ENCODE results near the gene TRIM65. TPM values are rescaled to one million over a fixed set of nuclear protein-coding genes. Genes with fewer than 3 reads are reported as not detected.

TRIM65 gene
- total and polyA plus RNA-seq, 2 experiments from 2014 or later, result 12.5 to 16.8 TPM

DNA sequence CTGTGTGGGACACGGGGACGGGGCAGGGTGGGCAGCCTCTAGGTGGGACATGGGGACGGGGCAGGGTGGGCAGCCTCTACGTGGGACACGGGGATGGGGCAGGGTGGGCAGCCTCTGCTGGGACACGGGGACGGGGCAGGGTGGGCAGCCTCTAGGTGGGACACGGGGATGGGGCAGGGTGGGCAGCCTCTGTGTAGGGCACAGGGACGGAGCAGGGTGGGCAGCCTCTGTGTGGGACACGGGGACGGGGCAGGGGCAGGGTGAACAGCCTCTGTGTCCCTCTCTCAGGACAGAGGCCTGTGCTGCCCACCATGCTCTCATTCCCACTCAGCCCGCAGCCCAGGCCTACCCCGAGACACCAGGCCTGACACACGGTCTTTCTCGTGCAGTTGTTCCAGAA, 24.8 kb upstream of the TRIM65 start:
- DNase-seq (ENCODE audit: low spot score), result no peak
- Histone ChIP-seq H3K4me3 (no peak overlapping the region), H3K27me3 (no peaks in the 10 kb centered on the region), H4K20me1 (ENCODE audit: insufficient read depth, poor library complexity, severe bottlenecking) (no peaks in the 10 kb centered on the region), H3K27ac (no peak overlapping the region), H3K9me2 (replicated peaks; ENCODE audit: insufficient read depth) (no peaks in the 10 kb centered on the region), H3K36me3 (replicated peaks; ENCODE audit: insufficient read depth, low read depth) (no peaks in the 10 kb centered on the region), H3K79me2 (no peaks in the 10 kb centered on the region), H3K4me2 (no peak overlapping the region), H3K4me1 (ENCODE audit: insufficient read depth) (no peaks in the 10 kb centered on the region), H3K9me3 (ENCODE audit: low read depth) (no peaks in the 10 kb centered on the region), H2AFZ (no peak overlapping the region)
- 91% methylated on average over 5 of the region's 15 CpGs for WGBS (ENCODE audit: low lambda C conversion rate, missing lambda C conversion rate)
- TF ChIP-seq, protein P1, sequence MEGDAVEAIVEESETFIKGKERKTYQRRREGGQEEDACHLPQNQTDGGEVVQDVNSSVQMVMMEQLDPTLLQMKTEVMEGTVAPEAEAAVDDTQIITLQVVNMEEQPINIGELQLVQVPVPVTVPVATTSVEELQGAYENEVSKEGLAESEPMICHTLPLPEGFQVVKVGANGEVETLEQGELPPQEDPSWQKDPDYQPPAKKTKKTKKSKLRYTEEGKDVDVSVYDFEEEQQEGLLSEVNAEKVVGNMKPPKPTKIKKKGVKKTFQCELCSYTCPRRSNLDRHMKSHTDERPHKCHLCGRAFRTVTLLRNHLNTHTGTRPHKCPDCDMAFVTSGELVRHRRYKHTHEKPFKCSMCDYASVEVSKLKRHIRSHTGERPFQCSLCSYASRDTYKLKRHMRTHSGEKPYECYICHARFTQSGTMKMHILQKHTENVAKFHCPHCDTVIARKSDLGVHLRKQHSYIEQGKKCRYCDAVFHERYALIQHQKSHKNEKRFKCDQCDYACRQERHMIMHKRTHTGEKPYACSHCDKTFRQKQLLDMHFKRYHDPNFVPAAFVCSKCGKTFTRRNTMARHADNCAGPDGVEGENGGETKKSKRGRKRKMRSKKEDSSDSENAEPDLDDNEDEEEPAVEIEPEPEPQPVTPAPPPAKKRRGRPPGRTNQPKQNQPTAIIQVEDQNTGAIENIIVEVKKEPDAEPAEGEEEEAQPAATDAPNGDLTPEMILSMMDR (IDR thresholded peaks at IDR 0.05; ENCODE audit: poor library complexity), result no peak
- no peak for TF ChIP-seq EZH2 (IDR thresholded peaks at IDR 0.05; ENCODE audit: borderline replicate concordance)
- TF ChIP-seq EZH2phosphoT487 (IDR thresholded peaks at IDR 0.05; ENCODE audit: low read depth, severe bottlenecking, unreplicated experiment), result no peak

GRCh38 chr17:75920045-75920560, 23.4 kb upstream of the TRIM65 start:
- Histone ChIP-seq H3K4me3 (no peak overlapping the region), H3K9me3 (ENCODE audit: low read depth) (no peaks in the 10 kb centered on the region), H3K4me2 (no peak overlapping the region), H3K27ac (no peak overlapping the region), H3K9me2 (replicated peaks; ENCODE audit: insufficient read depth) (no peaks in the 10 kb centered on the region), H3K4me1 (ENCODE audit: insufficient read depth) (no peaks in the 10 kb centered on the region), H3K36me3 (replicated peaks; ENCODE audit: insufficient read depth, low read depth) (no peaks in the 10 kb centered on the region), H4K20me1 (ENCODE audit: insufficient read depth, poor library complexity, severe bottlenecking) (no peaks in the 10 kb centered on the region), H3K79me2 (no peaks in the 10 kb centered on the region), H3K27me3 (no peaks in the 10 kb centered on the region), H2AFZ (no peak overlapping the region)
- TF ChIP-seq EZH2 (IDR thresholded peaks at IDR 0.05; ENCODE audit: borderline replicate concordance), result no peak
- TF ChIP-seq EZH2phosphoT487 (IDR thresholded peaks at IDR 0.05; ENCODE audit: low read depth, severe bottlenecking, unreplicated experiment), result no peak
- DNase-seq (ENCODE audit: low spot score), result no peak
- 88% methylated on average over 11 of the region's 11 CpGs for WGBS (ENCODE audit: low lambda C conversion rate, missing lambda C conversion rate)

DNA sequence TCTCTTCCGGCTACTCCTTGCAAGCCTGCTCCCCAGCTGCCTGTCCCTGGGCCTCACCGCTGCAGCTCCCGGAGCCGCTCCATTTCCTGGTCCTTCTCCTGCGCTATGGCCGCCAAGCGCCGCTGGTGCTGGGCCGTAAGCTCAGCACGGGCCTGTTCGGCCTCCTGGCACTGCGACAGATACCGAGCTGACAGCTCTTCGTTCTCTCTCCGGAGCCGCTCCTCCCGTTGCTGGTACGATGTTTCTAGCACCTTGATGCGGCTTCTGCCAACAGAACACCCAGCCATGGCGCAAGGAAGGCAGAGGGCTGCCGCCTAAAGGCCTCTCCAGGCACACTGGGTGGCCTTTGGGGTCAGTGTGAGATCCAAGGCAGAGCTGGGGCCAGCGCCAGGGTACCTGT, 22.9 kb upstream of the TRIM65 start:
- Histone ChIP-seq H3K36me3 (replicated peaks; ENCODE audit: insufficient read depth, low read depth) (no peaks in the 10 kb centered on the region), H3K4me1 (ENCODE audit: insufficient read depth) (no peaks in the 10 kb centered on the region), H3K4me2 (no peak overlapping the region), H3K79me2 (no peaks in the 10 kb centered on the region), H3K27me3 (no peaks in the 10 kb centered on the region), H3K9me2 (replicated peaks; ENCODE audit: insufficient read depth) (no peaks in the 10 kb centered on the region), H3K4me3 (no peak overlapping the region), H2AFZ (no peak overlapping the region), H3K9me3 (ENCODE audit: low read depth) (no peaks in the 10 kb centered on the region), H3K27ac (no peak overlapping the region), H4K20me1 (ENCODE audit: insufficient read depth, poor library complexity, severe bottlenecking) (no peaks in the 10 kb centered on the region)
- TF ChIP-seq EZH2phosphoT487 (IDR thresholded peaks at IDR 0.05; ENCODE audit: low read depth, severe bottlenecking, unreplicated experiment), result no peak
- TF ChIP-seq, protein P1 (IDR thresholded peaks at IDR 0.05; ENCODE audit: poor library complexity), result no peak
- TF ChIP-seq EZH2 (IDR thresholded peaks at IDR 0.05; ENCODE audit: borderline replicate concordance), result no peak
- WGBS (ENCODE audit: low lambda C conversion rate, missing lambda C conversion rate), result 96% methylated on average over 22 of the region's 22 CpGs
- no peak for DNase-seq (ENCODE audit: low spot score)

DNA sequence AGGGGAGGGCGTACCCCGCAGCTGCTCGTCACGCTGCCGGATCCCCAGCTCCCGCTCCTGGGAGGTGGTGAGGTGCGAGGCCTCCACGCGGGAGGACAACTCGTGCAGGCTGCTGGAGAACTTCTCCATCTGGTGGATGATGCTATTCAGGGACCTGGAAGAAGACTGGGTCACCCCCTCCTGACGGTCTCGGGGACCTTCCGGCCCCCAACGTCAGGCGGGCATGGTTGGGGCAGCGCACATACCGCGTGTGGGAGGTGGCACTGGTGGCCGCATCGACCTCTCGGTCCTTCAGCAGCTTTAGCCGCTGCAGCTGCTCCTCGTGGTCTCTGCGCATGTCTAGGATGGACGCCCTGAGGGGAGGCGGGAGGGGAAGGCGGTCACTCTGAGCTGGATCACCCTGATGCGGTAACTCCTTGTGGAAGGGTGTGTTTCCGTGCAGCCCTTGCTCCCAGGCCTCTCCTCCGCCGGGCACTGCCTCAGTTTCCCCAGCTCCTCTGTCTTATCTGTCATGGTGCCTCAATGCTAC, 21.2 kb upstream of the TRIM65 start:
- no peaks in the 10 kb centered on the region for H3K9me3 ChIP-seq (ENCODE audit: low read depth)
- H2AFZ ChIP-seq, result no peak overlapping the region
- TF ChIP-seq, protein P1 (IDR thresholded peaks at IDR 0.05; ENCODE audit: poor library complexity), result no peak
- TF ChIP-seq EZH2phosphoT487 (IDR thresholded peaks at IDR 0.05; ENCODE audit: low read depth, severe bottlenecking, unreplicated experiment) (no peak), EZH2 (IDR thresholded peaks at IDR 0.05; ENCODE audit: borderline replicate concordance) (no peak)
- H3K79me2 ChIP-seq, result no peaks in the 10 kb centered on the region
- H3K4me1 ChIP-seq (ENCODE audit: insufficient read depth), result no peaks in the 10 kb centered on the region
- H3K27me3 ChIP-seq, result no peaks in the 10 kb centered on the region
- H3K4me3 ChIP-seq, result no peak overlapping the region
- H3K4me2 ChIP-seq, result no peak overlapping the region
- WGBS (ENCODE audit: low lambda C conversion rate, missing lambda C conversion rate), result 95% methylated on average over 31 of the region's 31 CpGs
- H3K9me2 ChIP-seq (replicated peaks; ENCODE audit: insufficient read depth), result no peaks in the 10 kb centered on the region
- no peak for DNase-seq (ENCODE audit: low spot score)
- H3K27ac ChIP-seq, result no peak overlapping the region
- no peaks in the 10 kb centered on the region for H3K36me3 ChIP-seq (replicated peaks; ENCODE audit: insufficient read depth, low read depth)
- no peaks in the 10 kb centered on the region for H4K20me1 ChIP-seq (ENCODE audit: insufficient read depth, poor library complexity, severe bottlenecking)

Data from hepatocyte (in vitro differentiated cells).